Measurements from ENCODE around the gene RIPPLY3.

- TF ChIP-seq CTCF (IDR thresholded peaks at IDR 0.05; ENCODE audit: low read depth, low read length) (no peak), POLR2A (IDR thresholded peaks at IDR 0.05; ENCODE audit: extremely low read depth, insufficient read length) (no peak), MAX (IDR thresholded peaks at IDR 0.05; ENCODE audit: low read depth, low read length) (no peak), MYC (IDR thresholded peaks at IDR 0.05; ENCODE audit: low read depth, low read length) (no peak)
Measured at GRCh38 chr21:36980280-36981048, 26.0 kb upstream of the RIPPLY3 start.
